Measurements from ENCODE around the gene PHF12.

PHF12 gene

DNA sequence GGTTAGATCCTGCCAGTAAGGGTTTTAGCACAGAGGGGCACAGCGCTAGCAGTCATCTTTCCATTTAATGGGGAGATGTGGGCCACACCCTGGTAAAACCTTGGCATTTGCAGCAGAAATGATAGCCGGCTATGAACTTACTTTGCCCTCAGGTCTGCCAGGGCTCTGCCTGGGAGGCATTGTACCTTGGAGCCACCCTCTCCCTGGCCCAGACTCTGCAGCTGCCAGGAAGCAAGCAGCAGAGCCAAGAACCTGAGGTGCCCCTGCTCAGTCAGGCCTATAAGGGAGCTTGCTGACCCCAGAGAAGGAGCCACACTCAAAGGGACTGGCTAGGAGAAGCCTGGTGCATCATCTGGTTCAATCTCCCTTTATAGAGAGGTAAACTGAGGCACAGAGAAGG, 23.7 kb upstream of the PHF12 start:
- no peak for DNase-seq (ENCODE audit: low spot score)

DNA sequence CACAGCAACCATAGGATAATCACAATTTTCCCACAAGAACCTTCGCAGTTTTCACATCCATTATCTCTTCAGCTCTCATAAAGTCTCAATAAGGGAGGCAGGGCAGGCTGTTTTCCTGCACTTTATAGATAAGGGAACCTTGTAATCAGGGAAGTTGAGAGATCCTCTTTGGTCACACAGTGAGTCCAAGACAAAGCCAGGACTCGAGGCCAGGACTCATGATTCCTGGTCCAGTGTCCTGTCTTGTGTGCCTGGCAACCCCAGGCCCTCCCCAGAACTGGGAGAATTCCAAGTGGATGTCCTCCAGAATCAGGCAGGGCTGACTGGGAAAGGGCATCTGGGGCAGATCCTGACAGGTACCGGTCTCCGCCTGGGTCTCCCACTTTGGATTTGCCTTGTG, 23.1 kb upstream of the PHF12 start:
- no peak for DNase-seq (ENCODE audit: low spot score)

DNA sequence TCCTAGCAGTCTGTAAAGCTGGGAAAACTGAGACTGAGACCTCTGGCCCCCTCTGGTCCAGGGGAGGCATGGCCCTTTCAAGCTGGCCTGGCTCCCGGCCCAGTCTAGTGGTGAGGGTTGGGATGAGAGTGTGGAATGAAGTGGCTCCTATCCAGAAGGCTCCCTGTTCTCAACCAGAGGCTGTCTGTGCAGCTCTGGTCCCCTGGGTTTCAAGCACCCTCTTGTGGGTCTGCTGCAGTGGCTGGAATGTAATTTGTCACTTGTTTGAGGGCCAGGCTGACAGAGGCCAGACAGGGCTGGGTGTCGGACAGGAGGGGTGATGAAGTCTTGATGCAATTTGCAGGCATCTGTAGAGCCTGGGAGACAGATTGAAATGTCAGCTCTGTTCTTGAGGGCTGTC, 22.1 kb upstream of the PHF12 start:
- no peak for DNase-seq (ENCODE audit: low spot score)

DNA sequence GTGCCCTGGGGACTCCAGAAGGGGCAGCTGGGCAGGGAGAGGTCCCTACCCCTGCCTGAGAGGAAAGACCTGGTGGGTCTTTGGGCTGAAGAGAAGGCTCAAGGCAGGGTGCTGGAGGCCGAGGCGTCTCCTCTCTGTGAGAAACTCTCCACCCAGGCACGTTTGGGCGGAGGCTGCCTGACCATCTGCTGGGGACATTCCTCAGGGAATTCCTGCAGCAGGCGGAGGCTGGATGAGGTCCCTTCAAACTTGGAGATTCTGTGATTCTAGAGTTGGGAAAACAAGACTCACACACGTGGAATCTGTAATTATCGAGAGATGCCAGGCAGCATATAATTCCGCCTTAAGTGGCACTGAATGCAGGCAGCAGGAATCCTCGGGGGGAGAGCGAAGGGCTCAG, 21.1 kb upstream of the PHF12 start:
- DNase-seq (ENCODE audit: low spot score): no peak

DNA sequence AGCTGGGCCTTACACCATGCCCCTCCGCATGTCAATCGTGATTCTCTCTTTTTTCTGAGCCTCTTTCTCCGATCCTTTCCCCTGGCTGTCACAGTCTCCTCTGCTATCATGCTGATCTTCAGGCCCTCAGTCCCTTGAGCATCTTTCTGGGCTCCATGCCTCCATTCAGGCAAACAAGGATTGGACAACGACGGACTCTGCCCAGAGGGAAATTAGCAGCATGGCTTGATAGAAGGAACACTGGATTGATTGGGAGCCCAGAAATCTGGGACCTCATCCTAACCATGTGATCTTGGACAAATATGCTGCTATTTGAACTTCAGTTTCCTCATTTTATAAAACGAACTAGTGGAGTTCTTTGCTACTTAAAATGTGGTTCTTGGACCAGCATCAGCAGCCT, 19.6 kb upstream of the PHF12 start:
- peak; percentile 75 for DNase-seq (ENCODE audit: low spot score)

DNA sequence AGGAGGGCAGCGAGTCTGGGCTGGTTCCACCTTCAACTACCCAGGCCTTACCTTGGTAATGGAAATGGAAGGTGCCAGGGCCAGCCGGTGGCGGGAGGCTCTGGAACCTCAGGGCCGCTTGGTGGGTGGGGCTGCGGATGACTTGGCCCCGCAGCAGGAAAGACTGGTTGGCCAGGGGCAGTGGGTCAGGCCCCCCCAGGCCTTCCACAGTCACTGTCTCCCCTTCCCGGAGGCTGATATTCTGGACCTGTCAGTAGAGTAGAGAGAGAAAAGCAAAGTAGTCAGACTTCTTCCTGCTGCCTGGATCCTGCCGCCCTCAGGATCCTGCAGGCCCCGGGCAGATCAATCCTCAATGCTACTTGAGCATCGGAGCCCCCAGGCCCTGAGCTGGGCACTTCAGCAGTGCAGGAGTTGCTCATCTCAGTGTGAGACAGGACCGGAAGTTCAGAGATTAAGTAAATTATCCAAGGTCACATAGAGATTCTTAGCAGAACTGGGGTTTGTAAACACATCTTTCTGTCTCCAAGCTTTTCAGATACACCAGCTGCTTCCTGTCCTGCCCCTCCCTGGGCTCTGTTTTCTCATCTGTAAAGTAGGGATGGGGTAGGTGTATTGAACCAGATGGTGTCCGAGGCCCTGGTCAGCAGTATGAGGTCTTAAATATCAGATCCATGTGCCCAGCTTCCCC, 18.5 kb upstream of the PHF12 start:
- DNase-seq (ENCODE audit: low spot score): no peak

DNA sequence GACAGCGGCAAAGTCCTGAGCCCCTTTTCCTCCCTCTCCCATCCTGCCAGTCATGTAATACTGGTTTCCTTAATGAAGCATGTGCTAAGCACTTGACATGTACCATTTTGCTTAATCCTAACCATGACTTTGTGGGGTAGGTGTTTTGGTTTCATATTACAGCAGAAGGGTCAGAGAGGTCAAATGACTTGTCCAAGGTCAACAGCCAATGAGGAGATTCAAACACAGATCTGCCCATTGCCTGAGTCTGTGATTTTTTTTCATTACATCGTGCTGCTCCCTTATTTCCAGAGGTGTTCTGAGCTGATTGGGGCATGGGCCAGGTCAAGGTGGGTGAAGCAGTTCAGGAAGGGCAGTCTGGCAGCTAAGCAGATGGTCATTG, 17.6 kb upstream of the PHF12 start:
- no peak for DNase-seq (ENCODE audit: low spot score)

DNA sequence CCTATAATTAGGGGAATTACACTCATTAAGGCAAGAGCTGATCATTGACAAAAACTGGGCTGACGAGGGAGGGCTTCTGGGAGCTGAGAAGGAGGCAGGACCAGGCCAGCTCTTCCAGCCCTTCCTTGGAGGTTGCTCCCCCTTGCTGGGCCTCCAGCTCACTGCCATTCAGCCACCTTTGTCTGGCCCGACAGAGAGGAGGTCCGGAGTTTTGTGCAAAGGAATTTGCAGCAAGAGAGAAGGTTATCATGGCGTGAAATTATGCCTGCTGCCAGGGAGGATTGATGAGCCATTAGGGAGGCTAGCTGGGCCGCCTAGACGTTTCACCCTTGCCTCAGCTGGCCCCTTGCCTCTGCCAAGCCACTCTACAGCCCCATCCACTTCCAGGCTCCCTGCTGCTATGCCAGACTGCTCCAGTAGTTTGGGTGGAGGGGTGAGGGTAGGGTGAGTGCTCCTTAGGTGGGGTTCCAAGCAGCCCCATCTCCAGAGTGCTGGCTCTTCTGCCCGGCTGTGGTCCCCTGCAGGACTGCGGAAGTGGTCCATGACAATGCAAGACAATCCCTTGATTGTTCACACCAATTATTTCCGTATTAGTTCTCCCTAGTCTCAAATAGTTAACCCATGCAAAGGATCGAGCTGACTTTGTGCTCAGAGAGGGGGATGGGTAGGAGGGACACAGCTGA, 17.1 kb upstream of the PHF12 start:
- no peak for DNase-seq (ENCODE audit: low spot score)

DNA sequence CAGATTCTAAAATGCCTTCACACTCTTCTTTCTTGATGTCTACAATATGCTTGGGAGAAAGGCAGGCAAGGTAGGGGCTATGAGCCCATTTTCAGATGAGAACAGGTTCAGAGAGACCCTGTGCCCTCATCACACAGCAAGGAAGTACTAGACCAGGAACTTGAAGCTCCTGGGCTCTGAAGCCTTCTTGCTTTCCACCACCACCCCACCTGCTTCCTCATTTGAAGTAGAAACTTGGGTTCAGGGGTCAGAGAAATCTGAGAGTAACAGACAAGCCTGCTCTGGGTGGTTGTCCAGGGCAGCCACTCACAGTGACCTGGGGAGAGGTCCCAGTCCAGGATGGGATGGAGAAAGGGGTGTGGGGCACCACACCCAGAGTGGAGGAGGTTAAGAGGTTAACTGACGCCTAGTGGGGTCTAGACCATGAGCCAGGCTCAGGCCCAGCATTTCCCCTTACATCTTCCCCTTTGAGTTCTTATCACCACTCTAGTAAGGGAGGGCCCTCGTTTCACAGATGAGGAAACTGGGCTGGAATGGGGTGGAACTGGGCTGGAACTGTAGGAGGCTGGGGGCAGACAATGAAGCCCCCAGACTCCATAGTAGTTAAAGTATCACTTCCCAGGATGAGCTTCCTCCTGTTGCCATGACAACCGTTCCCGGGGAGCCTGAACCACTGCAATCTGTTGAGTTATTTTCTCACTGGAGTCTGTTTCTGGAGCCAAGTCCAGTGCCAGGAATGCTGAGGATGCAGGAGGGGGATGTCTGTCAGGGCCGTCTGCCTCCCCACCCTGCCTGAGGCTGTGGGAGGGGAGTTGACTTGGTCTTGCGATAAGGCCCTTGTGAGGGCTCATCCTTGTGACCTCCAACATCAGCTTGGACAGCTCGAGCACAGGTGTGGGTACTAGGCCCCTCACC, 16.2 kb upstream of the PHF12 start:
- DNase-seq (ENCODE audit: low spot score): no peak

DNA sequence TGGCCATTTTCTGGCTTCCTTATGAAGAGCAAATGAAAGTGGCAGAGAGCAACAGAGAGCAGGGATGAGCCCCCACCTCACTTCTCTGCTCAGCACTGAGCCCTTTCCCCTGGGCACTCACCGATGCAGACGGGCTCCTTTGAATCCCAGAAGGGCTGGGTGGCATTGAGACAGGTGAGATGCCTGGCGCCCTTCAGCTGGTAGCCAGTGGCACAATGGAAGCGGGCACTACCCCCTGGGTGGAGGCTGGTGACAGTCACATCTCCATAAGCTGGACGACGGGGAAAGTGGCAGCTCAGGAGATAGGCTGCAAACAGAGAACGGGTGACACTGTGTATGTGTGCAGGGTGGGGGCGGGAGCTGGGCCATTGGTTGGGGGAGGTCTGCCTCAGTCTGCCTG, 12.5 kb upstream of the PHF12 start:
- no peak for DNase-seq (ENCODE audit: low spot score)

DNA sequence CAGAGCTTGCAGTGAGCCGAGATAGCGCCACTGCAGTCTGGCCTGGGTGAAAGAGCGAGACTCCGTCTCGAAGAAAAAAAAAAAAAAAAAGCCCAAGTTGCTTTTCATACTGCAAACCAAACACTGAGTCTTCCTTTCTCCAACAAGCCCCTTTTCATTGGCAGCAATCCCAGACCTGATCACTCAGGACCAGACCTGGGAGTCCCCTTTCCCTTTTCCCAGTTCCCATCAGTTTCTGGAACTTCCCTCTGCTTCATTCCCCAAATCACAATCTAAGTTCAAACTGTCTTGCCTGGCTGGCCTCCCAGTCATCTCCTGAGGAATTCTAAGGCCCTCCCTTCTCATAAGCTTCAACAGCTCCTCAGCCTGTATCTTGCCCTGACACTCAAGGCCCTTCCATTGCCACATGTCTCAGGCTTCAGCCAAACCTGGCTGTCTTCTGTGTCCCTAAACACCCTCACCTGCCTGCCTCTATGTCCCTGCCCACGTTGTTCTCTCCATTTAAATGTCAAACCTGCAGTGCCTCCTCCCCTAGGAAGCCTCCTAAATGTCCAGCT, 11.8 kb upstream of the PHF12 start:
- no peak for DNase-seq (ENCODE audit: low spot score)

DNA sequence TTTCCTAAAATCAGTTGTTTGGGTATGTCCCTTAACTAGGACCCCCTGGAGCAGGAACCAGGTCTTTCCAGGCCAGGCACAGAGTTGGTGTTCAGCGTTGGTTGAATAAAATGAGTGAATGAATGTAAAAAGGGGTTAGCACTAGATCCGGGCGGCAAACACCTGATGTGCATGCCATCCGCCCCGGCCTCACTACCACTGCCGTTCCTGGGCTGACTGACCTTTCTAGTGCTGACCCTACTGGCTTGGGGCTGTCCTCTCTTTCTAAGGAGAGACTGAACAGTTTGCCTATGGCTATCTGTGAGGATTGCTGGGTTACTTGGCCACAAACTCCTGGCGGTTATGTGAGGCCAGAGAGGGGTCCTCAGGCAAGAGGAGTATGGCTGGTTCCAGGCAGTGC, 10.1 kb upstream of the PHF12 start:
- DNase-seq (ENCODE audit: low spot score): no peak

DNA sequence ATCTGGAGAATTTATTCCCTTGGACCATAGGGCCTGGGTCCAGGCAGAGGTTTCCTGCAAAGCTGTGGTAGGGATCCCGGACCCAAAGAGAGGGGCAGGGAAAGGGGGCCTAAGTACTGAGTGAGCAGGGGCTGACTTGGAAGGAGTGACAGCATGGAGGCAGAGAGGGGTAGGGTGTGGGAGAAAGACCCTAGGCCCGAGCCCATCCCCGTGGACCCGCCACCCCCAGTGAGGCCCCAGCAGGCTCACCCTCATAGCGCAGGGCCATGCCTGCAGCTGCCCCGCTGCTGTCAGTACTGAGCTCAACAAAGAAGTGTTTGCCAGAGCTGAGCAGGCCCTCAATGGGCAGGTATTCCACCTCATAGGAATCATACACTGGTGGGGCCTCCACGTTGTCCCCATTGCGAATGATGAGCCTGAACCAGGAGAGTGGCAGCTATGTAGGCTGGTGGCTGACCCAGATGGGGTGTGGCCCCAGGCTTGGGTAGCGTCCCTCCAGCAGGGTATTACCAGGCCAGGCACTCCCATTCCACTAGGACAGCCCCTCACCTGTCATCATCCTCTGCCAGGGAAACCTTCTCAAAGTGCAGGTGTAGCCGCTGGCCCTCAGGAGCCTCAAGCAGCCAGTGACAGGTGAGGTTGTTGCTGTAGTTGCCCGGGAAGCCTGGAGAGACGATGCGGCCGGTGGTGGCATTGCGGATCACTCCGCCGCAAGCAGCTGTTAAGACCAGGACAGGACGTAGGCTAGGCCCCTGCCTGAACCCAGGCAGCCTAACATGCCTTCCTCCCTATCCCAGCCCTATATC, 9.1 kb upstream of the PHF12 start:
- DNase-seq (ENCODE audit: low spot score): no peak

DNA sequence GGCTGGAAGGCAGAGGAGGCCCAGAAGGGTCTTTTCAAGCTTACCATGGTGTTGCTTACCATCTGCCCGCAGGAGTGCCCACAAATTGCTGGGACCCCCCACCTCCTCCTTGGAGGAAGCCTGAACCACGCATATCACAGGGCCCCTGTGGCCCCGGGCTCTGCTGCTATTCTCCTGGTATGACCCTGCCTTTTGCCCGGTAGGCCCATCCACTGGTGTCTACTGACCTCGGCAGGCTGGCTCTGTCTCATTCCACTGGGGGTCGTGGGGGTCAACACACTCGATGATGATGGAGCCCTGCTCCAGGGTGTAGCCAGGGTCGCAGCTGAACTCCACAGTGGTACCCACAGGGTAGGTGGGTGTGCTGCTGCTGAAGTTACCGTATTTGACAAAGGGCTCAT, 8.2 kb upstream of the PHF12 start:
- no peak for DNase-seq (ENCODE audit: low spot score)

DNA sequence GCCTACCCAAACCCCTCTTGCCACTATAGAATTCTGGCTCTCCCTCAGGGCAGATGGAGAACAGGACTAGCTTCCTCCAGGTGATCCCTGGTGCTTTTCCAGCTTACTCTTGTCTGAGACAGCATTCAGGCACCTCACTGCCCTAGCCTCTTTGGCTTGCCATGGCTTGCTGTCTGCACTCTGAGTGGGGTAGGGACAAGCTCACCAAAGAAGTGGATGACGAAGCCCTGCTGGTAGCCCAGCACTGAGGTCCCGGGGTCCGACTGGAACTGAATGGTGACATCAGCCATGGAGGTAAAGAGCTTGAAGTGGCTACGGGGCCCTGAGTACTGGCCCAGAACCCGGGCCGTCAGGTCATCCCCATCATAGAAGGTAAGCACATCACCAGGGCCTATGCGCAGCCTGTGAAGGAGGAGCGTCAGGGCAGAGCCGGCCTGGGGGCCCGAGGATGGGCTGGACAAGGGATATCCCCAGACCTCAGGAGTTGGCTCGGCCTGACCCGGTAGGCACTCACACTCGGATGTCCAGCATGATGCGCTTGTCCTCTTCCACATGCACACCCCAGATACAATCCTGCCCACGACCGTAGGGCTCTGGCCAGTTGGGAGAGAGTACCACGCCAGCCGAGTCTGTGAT, 7.6 kb upstream of the PHF12 start:
- DNase-seq (ENCODE audit: low spot score): no peak

DNA sequence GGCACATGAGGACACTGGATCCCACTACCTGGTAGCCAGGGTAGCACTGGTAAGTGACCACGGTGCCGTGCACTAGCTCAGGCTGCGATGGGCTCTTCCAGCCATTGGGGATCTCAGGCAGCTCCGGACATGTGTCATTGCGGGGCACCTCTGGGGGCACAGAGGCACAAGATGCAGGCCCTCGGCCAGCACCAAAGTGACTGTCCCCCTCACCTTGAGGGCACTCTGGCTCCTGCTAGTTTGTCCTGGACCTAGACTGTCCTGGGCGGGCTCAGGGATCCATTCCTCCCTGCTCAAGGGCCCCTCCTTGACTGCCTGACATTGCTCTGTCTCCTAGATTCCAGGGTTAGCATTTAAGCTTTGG, 6.7 kb upstream of the PHF12 start:
- DNase-seq (ENCODE audit: low spot score): no peak

DNA sequence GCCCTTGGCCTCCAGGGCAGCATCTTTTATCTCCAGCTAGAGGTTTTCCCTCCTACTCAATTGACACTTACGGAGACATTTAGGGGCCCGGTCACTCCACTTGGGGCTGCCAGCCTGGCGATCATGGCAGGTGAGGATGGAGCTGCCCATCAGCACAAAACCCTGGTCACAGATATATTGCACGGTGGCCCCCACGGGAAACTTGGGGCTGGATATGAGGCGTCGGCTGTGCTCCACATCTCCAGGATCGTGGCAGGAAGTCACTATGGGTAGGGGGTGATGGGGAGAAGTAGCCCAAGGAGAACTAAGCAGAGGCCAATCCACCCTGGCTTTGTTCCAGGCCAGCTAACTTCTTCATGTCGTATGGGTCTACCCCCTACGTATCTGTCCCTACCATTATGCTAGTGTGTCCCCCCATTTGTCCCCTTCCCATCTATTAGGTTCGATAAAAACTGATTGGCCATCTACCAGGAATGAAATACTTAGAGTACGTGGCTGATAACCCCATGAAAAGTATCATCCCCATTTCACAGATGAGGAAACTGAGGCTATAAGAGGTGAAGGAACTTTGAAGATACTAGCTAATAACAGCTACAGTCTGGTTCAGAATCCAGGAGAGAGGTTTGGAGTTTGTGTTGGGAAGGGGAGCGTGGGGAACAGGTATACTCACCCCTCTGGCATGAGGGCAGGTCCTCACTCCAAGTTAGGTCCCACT, 6.1 kb upstream of the PHF12 start:
- no peak for DNase-seq (ENCODE audit: low spot score)

DNA sequence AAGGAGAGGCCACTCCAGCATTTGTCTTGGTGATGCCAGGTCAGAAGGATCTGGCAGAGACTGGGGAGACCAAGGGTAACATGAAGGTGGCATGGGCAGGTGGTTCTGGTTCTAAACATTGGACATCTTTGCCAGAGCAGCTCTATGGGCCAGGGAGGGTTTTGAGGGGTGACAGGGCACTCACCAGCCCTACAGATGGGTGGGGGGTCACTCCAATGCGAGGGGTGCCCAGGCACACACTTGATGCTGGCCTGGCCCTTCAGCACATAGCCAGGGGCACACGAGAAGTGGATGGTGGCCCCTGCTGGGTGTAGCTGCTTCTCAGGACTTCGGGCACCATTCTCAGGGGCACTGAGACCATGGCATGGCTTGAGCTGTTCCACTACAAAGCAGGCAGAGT, 5.5 kb upstream of the PHF12 start:
- no peak for DNase-seq (ENCODE audit: low spot score)

DNA sequence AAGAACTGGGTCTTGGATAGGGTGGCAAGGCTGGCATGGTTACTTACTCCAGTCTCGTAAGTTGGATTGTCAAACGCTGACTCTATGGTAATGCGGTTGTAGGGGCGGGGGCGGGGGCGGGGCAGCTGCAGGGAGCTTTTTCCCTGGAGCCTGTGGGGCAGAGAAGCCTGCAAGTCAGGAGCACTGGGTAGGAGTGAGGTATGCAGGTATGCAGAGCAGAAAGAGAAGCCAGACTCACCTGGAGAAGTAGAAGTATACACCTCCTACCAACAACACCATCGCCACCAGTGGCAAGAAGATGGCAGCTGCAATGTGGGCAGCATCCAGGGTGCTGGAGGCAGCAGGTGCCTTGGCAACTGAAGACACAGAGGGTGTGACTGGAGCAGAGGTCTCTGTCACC, 4.8 kb upstream of the PHF12 start:
- DNase-seq (ENCODE audit: low spot score): no peak

DNA sequence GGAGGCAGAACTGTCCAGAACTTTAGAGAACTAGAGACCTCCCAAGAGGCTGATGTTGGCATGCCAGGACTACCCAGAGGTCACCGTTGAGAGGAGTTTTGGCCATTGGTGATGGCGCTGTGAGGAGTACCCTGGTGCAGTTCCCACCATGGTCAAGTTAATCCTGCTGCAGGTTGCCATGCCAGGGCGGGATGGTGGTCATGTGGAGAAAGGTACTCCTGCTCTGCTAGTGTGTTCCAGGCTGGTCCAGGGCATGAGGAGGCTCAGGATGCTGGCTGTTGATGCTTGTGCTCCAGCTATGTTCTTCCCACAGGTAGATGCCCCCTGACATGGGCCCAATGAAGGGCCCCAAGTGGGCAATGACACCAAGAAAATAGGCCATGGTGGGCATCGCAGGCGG, 4.1 kb upstream of the PHF12 start:
- no peak for DNase-seq (ENCODE audit: low spot score)

DNA sequence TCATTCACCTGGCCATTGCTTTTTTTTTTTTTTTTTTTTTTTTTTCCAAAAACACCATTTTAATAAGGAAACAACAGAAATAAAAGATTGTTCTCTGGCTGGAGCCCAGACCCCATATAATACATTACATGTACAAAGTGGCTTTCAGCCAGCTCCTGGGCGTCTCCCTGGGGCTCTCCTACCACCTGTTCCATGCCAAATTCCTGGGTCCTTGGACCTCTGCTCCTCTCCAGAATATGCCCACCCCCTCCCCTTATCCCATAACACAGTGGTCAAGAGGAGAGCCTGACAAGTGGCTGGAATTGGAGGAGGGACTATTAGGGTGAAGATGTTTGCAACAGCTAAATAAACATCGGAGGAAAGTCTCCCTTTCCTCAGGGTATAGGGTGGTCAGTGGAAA, 3.6 kb upstream of the PHF12 start:
- no peak for DNase-seq (ENCODE audit: low spot score)
